Activated T-cell treated with anti-CD3 and anti-CD28 coated beads for 1 hour (primary cell): ENCODE measurements around the gene FBN3.

Experiments
- DNase-seq: peaks from one replicate; pipeline ENCODE4 v3.0.0-alpha.2; 2020; ENCODE audit warnings: low read depth

Gene FBN3

GRCh38 chr19:8089664-8090601 is 59.5 kb downstream of the FBN3 start:
- no peak for DNase-seq

GRCh38 chr19:8088752-8089663 is 60.4 kb downstream of the FBN3 start:
- no peak for DNase-seq

GRCh38 chr19:8087876-8088275 is 61.5 kb downstream of the FBN3 start:
- no peak for DNase-seq

- no peak for DNase-seq
Observed at GRCh38 chr19:8086849-8087248, 62.5 kb downstream of the FBN3 start.

- no peak for DNase-seq
Observed at GRCh38 chr19:8085598-8086408, 63.6 kb downstream of the FBN3 start.

GRCh38 chr19:8084152-8084551 is 65.2 kb downstream of the FBN3 start:
- no peak for DNase-seq

GRCh38 chr19:8083141-8083540 is 66.3 kb downstream of the FBN3 start:
- no peak for DNase-seq

GRCh38 chr19:8081569-8082550 is 67.5 kb downstream of the FBN3 start:
- no peak for DNase-seq

GRCh38 chr19:8080832-8081231 is 68.6 kb downstream of the FBN3 start:
- DNase-seq, result no peak

GRCh38 chr19:8079988-8080387 is 69.4 kb downstream of the FBN3 start:
- no peak for DNase-seq

- DNase-seq, result no peak
Observed at GRCh38 chr19:8075158-8076074, 74.0 kb downstream of the FBN3 start.

GRCh38 chr19:8074501-8074900 is 74.9 kb downstream of the FBN3 start:
- no peak for DNase-seq

GRCh38 chr19:8071912-8072311 is 77.5 kb downstream of the FBN3 start:
- no peak for DNase-seq

- no peak for DNase-seq
Observed at GRCh38 chr19:8069096-8069973, 80.1 kb downstream of the FBN3 start.

GRCh38 chr19:8065875-8066261 is 83.5 kb downstream of the FBN3 start:
- no peak for DNase-seq

GRCh38 chr19:8064911-8065874 is 84.2 kb downstream of the FBN3 start:
- no peak for DNase-seq

- no peak for DNase-seq
Observed at GRCh38 chr19:8057545-8058270, 91.7 kb downstream of the FBN3 start.
